Erythroblast (primary cell): Measurements from ENCODE around the gene BLOC1S3.

Source experiments
- GATA1 ChIP-seq: IDR thresholded peaks from 2 replicates; pipeline ENCODE4 v1.6.1; 2011; ENCODE audit warnings: low read depth, mild to moderate bottlenecking, control low read depth, low read length, moderate library complexity
- POLR2A ChIP-seq: IDR thresholded peaks from 2 replicates; pipeline ENCODE4 v1.6.1; 2011; ENCODE audit warnings: mild to moderate bottlenecking, low read length

GRCh38 chr19:45130236-45130635, 48.3 kb upstream of the BLOC1S3 start:
- TF ChIP-seq POLR2A (no peak), GATA1 (no peak)
